NAMALWA (cell line): ENCODE data around the gene WNT4.

ENCODE experiments used
- DNase-seq: peaks from one replicate; pipeline ENCODE4 v3.0.0-alpha.2; 2015; ENCODE audit warnings: low spot score

Gene WNT4

GRCh38 chr1:22163564-22163963 lies 20.7 kb upstream of the WNT4 start:
- no peak for DNase-seq

- DNase-seq, result no peak
These were observed 20.2 kb upstream of the WNT4 start for GRCh38 chr1:22163137-22163536.

- DNase-seq, result no peak
These were observed 17.0 kb upstream of the WNT4 start for GRCh38 chr1:22159891-22160290.

- no peak for DNase-seq
These were observed 15.8 kb upstream of the WNT4 start for GRCh38 chr1:22158654-22159053.

- no peak for DNase-seq
These were observed 14.6 kb upstream of the WNT4 start for GRCh38 chr1:22157359-22157966.

- DNase-seq, result no peak
These were observed 12.6 kb upstream of the WNT4 start for GRCh38 chr1:22155517-22155916.

GRCh38 chr1:22154626-22155025 lies 11.7 kb upstream of the WNT4 start:
- DNase-seq, result no peak

- no peak for DNase-seq
These were observed 11.0 kb upstream of the WNT4 start for GRCh38 chr1:22153660-22154437.

GRCh38 chr1:22150923-22151322 lies 8.0 kb upstream of the WNT4 start:
- DNase-seq, result no peak

- DNase-seq, result no peak
These were observed 407 bp downstream of the WNT4 start for GRCh38 chr1:22142315-22143064.

- DNase-seq, result no peak
These were observed 1.2 kb downstream of the WNT4 start for GRCh38 chr1:22141554-22142314.

- no peak for DNase-seq
These were observed 2.2 kb downstream of the WNT4 start for GRCh38 chr1:22140694-22141093.

GRCh38 chr1:22139817-22140216 lies 3.1 kb downstream of the WNT4 start:
- no peak for DNase-seq

GRCh38 chr1:22139066-22139594 lies 3.8 kb downstream of the WNT4 start:
- no peak for DNase-seq

GRCh38 chr1:22137004-22137720 lies 5.7 kb downstream of the WNT4 start:
- DNase-seq, result no peak

GRCh38 chr1:22133931-22134324 lies 9.0 kb downstream of the WNT4 start:
- no peak for DNase-seq

- DNase-seq, result no peak
These were observed 9.5 kb downstream of the WNT4 start for GRCh38 chr1:22133247-22133930.

GRCh38 chr1:22132517-22133235 lies 10.2 kb downstream of the WNT4 start:
- no peak for DNase-seq

- DNase-seq, result peak; percentile 69
These were observed 10.9 kb downstream of the WNT4 start for GRCh38 chr1:22131875-22132486.

- DNase-seq, result no peak
These were observed 11.8 kb downstream of the WNT4 start for GRCh38 chr1:22131062-22131461.
